PC-9 (cell line): ENCODE data around the gene CNRIP1.

Experiments
- EZH2 ChIP-seq: fragments of 200-600 bp; sonication (generic); IDR thresholded peaks from 2 replicates; pipeline ENCODE4 v1.8.0; 2017; ENCODE audit warnings: antibody characterized with exemption, low read depth
- TF ChIP-seq, protein P1 (sequence below): fragments of 200-600 bp; sonication (generic); conservative IDR thresholded peaks from 2 replicates; pipeline ENCODE4 v1.6.1; 2017; ENCODE audit warnings: mixed run types, antibody characterized with exemption, mild to moderate bottlenecking, moderate library complexity

DNA sequence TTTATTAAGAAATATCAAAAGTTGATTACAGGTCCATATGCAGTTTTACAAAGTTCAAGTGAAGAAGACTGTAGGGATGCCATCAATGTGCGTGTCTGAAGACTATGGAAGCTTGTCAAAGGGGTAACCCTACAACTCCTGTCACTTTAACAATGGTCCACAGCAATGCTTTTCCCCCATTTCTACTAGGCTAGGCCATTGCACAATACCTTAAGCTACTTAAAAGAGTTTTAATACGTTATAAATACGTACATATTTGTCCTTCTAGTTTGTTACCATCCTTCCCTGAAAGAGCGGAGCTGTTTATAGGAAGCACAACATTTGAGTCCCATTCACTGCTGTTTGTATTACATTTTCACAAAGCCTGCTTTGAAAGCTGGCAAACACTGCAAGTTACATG, 26.7 kb downstream of the CNRIP1 start:
- no peak for TF ChIP-seq EZH2
- TF ChIP-seq, protein P1, sequence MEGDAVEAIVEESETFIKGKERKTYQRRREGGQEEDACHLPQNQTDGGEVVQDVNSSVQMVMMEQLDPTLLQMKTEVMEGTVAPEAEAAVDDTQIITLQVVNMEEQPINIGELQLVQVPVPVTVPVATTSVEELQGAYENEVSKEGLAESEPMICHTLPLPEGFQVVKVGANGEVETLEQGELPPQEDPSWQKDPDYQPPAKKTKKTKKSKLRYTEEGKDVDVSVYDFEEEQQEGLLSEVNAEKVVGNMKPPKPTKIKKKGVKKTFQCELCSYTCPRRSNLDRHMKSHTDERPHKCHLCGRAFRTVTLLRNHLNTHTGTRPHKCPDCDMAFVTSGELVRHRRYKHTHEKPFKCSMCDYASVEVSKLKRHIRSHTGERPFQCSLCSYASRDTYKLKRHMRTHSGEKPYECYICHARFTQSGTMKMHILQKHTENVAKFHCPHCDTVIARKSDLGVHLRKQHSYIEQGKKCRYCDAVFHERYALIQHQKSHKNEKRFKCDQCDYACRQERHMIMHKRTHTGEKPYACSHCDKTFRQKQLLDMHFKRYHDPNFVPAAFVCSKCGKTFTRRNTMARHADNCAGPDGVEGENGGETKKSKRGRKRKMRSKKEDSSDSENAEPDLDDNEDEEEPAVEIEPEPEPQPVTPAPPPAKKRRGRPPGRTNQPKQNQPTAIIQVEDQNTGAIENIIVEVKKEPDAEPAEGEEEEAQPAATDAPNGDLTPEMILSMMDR: no peak
